Testis (tissue), 3 donors: Measurements from ENCODE around the gene CORIN. TPM values are rescaled to one million over a fixed set of nuclear protein-coding genes. Genes with fewer than 3 reads are reported as not detected.

ENCODE experiments used
- DNase-seq: peaks from one replicate; pipeline ENCODE4 v3.0.0-alpha.2; 2019
- H3K27ac ChIP-seq, 2 donors: fragments of 200-600 bp; sonication (generic); one replicate each; pipeline ENCODE4 v1.5.1; 2019
- H3K27me3 ChIP-seq: fragments of 200-600 bp; sonication (generic); one replicate; pipeline ENCODE4 v1.5.1; 2019
- H3K36me3 ChIP-seq: fragments of 200-600 bp; sonication (generic); one replicate; pipeline ENCODE4 v1.5.1; 2017; ENCODE audit warnings: low read depth; ENCODE audit errors: missing control alignments
- H3K4me1 ChIP-seq: fragments of 200-600 bp; sonication (generic); one replicate; pipeline ENCODE4 v1.5.1; 2019
- H3K4me3 ChIP-seq, 2 donors: fragments of 200-600 bp; sonication (generic); one replicate each; pipeline ENCODE4 v1.5.1; 2017 to 2019
- H3K9me3 ChIP-seq: fragments of 200-600 bp; sonication (generic); one replicate; pipeline ENCODE4 v1.5.1; 2017
- POLR2A ChIP-seq: fragments of 450-650 bp; IDR thresholded peaks from one replicate; pipeline ENCODE4 v1.6.1; 2017; ENCODE audit warnings: antibody characterized with exemption, mild to moderate bottlenecking, moderate library complexity
- WGBS, 2 donors: methylation state at CpG; one replicate each; pipeline ENCODE4 v1.1.5; 2018; 5-methylcytosine and 5-hydroxymethylcytosine counted together
- intact Hi-C: fragments of 100-400 bp; cut with DNase I; formaldehyde crosslinking; loops from one replicate; pipeline ENCODE4 v1.15.1; 2023; ENCODE audit warnings: low total_unique reads
- polyA plus RNA-seq: library from polyadenylated mRNA; stranded (reverse); fragments of 350-450 nt; fragmentation: Illumina TruSeq; extraction: RNeasy Lipid Tissue Mini Kit (QIAGEN cat#74804); gene quantifications from one replicate; pipeline ENCODE4 v1.2.3, GENCODE V29; 2014; ENCODE audit warnings: low read depth, low replicate concordance; ENCODE audit not compliant: insufficient read depth
- total RNA-seq, 2 donors: library from RNA; depleted of rRNA; stranded (reverse); fragments of >200 nt; gene quantifications; one replicate each; pipeline ENCODE4 v1.2.3, GENCODE V29; 2016
- TF ChIP-seq, protein P1 (sequence below), 3 experiments: fragments of 450-650 bp in 2 of 3; fragments of 200-600 bp in 1 of 3; sonication (generic) in 1 of 3; IDR thresholded peaks; one replicate each; pipeline ENCODE4 v1.5.1; 2016 to 2019; ENCODE audit warnings: antibody characterized with exemption in 3 of 3, mild to moderate bottlenecking in 2 of 3, moderate library complexity in 1 of 3

Gene CORIN
- total and polyA plus RNA-seq, 3 donors from 2014 or later = 4.6 to 6.1 (median 4.7) TPM

DNA sequence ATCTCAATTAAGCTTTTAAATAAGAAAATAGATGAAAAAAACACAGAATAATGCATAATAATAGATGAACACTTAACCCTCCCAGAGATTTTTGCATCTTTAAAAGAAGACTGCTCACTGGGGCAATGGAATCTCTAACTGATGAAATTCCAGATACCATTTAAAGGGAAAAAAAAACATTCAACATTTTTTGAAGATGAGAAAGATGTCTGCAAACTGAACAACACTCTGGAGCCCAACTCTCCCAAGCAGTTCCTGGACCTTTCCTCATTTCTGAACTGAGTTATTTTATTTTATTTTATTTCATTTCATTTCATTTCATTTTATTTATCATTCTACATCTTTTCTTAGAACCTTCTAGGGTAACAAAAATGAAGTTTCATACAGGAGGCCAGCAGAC, 90.7 kb downstream of the CORIN start:
- intact Hi-C loops = no loop called here
- H3K27me3 ChIP-seq = no peaks in the 10 kb centered on the region
- no peak for DNase-seq
- H3K4me1 ChIP-seq = no peaks in the 10 kb centered on the region
- no peaks in the 10 kb centered on the region for H3K36me3 ChIP-seq
- TF ChIP-seq POLR2A = no peak
- TF ChIP-seq, protein P1, sequence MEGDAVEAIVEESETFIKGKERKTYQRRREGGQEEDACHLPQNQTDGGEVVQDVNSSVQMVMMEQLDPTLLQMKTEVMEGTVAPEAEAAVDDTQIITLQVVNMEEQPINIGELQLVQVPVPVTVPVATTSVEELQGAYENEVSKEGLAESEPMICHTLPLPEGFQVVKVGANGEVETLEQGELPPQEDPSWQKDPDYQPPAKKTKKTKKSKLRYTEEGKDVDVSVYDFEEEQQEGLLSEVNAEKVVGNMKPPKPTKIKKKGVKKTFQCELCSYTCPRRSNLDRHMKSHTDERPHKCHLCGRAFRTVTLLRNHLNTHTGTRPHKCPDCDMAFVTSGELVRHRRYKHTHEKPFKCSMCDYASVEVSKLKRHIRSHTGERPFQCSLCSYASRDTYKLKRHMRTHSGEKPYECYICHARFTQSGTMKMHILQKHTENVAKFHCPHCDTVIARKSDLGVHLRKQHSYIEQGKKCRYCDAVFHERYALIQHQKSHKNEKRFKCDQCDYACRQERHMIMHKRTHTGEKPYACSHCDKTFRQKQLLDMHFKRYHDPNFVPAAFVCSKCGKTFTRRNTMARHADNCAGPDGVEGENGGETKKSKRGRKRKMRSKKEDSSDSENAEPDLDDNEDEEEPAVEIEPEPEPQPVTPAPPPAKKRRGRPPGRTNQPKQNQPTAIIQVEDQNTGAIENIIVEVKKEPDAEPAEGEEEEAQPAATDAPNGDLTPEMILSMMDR (IDR thresholded peaks at IDR 0.05) = no peak
- no peak overlapping the region for H3K4me3 ChIP-seq
- H3K27ac ChIP-seq = no peak overlapping the region
- H3K9me3 ChIP-seq = no peaks in the 10 kb centered on the region

DNA sequence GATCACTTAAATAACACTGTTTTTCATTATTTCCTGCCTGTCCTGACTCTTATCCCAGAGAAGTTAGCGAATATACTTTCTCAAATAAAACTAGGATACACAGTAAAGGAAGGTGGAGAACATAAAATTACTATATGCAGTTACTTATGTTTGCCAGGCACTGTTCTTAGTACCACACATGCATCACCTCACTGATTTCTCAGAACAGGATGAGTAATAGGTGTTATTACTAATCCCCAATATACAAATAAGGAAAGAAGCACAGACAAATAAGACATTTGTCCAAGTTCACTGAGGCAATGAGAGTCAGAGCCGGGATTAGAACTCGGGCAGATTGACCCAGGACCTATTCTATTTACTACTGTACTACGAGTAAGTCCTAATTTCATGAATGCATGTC, 91.7 kb downstream of the CORIN start:
- 91 to 96% methylated on average over 4 of the region's 4 CpGs for WGBS, 2 donors
- Histone ChIP-seq H3K27ac (no peak overlapping the region), H3K27me3 (no peaks in the 10 kb centered on the region), H3K36me3 (no peaks in the 10 kb centered on the region), H3K4me3 (no peak overlapping the region), H3K9me3 (no peaks in the 10 kb centered on the region), H3K4me1 (no peaks in the 10 kb centered on the region)
- no peak for DNase-seq
- TF ChIP-seq, protein P1 (IDR thresholded peaks at IDR 0.05) = no peak
- TF ChIP-seq POLR2A = no peak
- intact Hi-C loops = no loop called here

DNA sequence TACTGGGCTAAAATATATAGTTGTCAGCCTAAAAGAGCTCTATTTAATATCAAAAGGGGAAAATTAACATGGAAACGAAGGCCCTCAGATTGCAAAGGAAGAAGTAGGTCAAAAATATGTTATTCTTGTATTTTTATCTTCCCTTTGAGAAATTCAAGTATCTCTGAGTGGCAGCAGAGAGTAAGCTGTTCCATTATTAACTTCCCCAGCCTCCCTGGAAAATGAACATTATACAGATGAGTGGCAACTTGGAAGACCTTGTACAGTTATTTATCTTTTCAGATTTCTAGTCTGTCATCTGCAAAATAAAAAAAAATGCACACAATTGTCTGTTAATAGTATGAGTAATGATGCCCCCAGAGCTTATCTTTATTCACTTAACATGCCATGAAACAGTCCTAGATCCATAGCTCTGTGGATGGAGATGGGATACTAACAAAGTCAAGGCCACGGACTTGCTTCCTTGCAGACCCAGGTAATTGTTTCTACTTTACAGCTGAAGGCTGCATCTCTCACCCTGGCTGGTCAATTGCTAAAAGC, 93.0 kb downstream of the CORIN start:
- Histone ChIP-seq H3K9me3 (no peaks in the 10 kb centered on the region), H3K36me3 (no peaks in the 10 kb centered on the region), H3K27ac (no peak overlapping the region), H3K4me1 (no peaks in the 10 kb centered on the region), H3K4me3 (no peak overlapping the region), H3K27me3 (no peaks in the 10 kb centered on the region)
- no peak for TF ChIP-seq POLR2A
- TF ChIP-seq, protein P1 (IDR thresholded peaks at IDR 0.05) = no peak
- intact Hi-C loops = no loop called here
- no peak for DNase-seq
- 67% methylated on average over 2 of the region's 2 CpGs for WGBS, 2 donors

DNA sequence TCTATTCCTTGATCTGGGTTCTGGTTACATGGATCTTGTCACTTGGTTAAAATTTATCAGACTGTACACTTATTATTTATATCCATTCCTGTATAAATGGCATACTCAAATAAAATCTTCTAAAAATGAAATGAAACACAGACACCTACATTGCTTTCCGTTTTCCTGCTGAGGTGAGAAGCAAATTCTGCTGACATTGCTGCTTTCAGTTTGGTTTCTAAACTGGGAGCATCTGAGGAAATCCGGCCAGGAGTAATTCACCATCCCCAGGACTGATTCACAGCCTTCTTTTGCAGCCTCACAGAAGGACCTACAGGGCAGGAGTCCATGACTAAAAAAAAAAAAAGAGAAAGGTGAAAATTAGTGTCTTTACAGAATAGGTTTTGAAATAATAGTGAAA, 93.6 kb downstream of the CORIN start:
- Histone ChIP-seq H3K4me3 (no peak overlapping the region), H3K27me3 (no peaks in the 10 kb centered on the region), H3K9me3 (no peaks in the 10 kb centered on the region), H3K36me3 (no peaks in the 10 kb centered on the region), H3K4me1 (no peaks in the 10 kb centered on the region), H3K27ac (no peak overlapping the region)
- intact Hi-C loops = no loop called here
- 78 to 83% methylated on average over 2 of the region's 2 CpGs for WGBS, 2 donors
- DNase-seq = no peak
- TF ChIP-seq, protein P1 (IDR thresholded peaks at IDR 0.05) = no peak
- no peak for TF ChIP-seq POLR2A

DNA sequence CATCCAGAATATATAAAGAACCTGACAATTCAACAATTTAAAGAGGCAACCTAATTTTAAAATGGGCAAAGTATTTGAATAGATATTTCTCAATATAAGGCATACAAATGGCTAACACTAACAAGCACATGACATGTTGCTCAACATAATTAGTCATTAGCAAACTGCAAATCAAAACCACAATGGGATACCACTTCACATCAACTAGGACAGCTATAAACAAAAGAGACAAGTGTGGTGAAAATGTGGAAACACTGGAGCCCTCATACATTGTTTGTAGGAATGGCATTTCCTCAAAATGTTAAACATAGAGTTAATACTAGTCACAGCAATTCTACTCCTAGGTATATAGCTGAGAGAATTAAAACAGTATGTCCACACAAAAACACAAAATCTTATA, 96.7 kb downstream of the CORIN start:
- no peak overlapping the region for H3K27ac ChIP-seq
- no peaks in the 10 kb centered on the region for H3K9me3 ChIP-seq
- H3K4me1 ChIP-seq = no peaks in the 10 kb centered on the region
- H3K36me3 ChIP-seq = no peaks in the 10 kb centered on the region
- DNase-seq = no peak
- H3K4me3 ChIP-seq = no peak overlapping the region
- TF ChIP-seq, protein P1 (IDR thresholded peaks at IDR 0.05) = no peak
- TF ChIP-seq POLR2A = no peak
- no peaks in the 10 kb centered on the region for H3K27me3 ChIP-seq
- intact Hi-C loops = no loop called here
